ENCODE data around the gene ENTHD1.

The ENTHD1 gene

GRCh38 chr22:39725351-39726035 is 168.1 kb downstream of the ENTHD1 start:
- Histone ChIP-seq H3K79me2 (ENCODE audit: control insufficient read depth, low read length) (no peaks in the 10 kb centered on the region), H3K36me3 (ENCODE audit: control insufficient read depth, low read length) (no peaks in the 10 kb centered on the region), H3K4me3 (ENCODE audit: low read length) (no peak overlapping the region), H3K4me2 (ENCODE audit: low read length) (no peak overlapping the region), H3K27ac (ENCODE audit: low read depth, low read length) (no peak overlapping the region), H3K4me1 (ENCODE audit: control insufficient read depth, low read length) (no peaks in the 10 kb centered on the region), H3K9me3 (ENCODE audit: control insufficient read depth, insufficient read depth, low read length) (no peaks in the 10 kb centered on the region), H3K27me3 (ENCODE audit: control insufficient read depth, low read length) (peaks cover 14% of the 10 kb centered on the region), H3K9me2 (replicated peaks; ENCODE audit: control insufficient read depth, low read length) (no peaks in the 10 kb centered on the region), H4K20me1 (ENCODE audit: control insufficient read depth, insufficient read depth, low read depth, low read length) (no peaks in the 10 kb centered on the region), H3F3A (ENCODE audit: control insufficient read depth, insufficient read depth) (no peaks in the 10 kb centered on the region)
- TF ChIP-seq EZH2phosphoT487 (IDR thresholded peaks at IDR 0.05; ENCODE audit: borderline replicate concordance, low read length) (no peak), CTCF (IDR thresholded peaks at IDR 0.05; ENCODE audit: low read depth, low read length, poor library complexity, severe bottlenecking) (no peak)

GRCh38 chr22:39724857-39725256 is 168.7 kb downstream of the ENTHD1 start:
- H3K4me2 ChIP-seq (ENCODE audit: low read length) = no peak overlapping the region
- TF ChIP-seq EZH2phosphoT487 (IDR thresholded peaks at IDR 0.05; ENCODE audit: borderline replicate concordance, low read length) (no peak), CTCF (IDR thresholded peaks at IDR 0.05; ENCODE audit: low read depth, low read length, poor library complexity, severe bottlenecking) (no peak)
- H3K4me3 ChIP-seq (ENCODE audit: low read length) = no peak overlapping the region
- no peaks in the 10 kb centered on the region for H3K9me2 ChIP-seq (replicated peaks; ENCODE audit: control insufficient read depth, low read length)
- no peak overlapping the region for H3K27ac ChIP-seq (ENCODE audit: low read depth, low read length)
- H3K9me3 ChIP-seq (ENCODE audit: control insufficient read depth, insufficient read depth, low read length) = no peaks in the 10 kb centered on the region
- H3K36me3 ChIP-seq (ENCODE audit: control insufficient read depth, low read length) = no peaks in the 10 kb centered on the region
- no peaks in the 10 kb centered on the region for H3F3A ChIP-seq (ENCODE audit: control insufficient read depth, insufficient read depth)
- H3K27me3 ChIP-seq (ENCODE audit: control insufficient read depth, low read length) = peaks cover 14% of the 10 kb centered on the region
- no peaks in the 10 kb centered on the region for H3K4me1 ChIP-seq (ENCODE audit: control insufficient read depth, low read length)
- no peaks in the 10 kb centered on the region for H3K79me2 ChIP-seq (ENCODE audit: control insufficient read depth, low read length)
- no peaks in the 10 kb centered on the region for H4K20me1 ChIP-seq (ENCODE audit: control insufficient read depth, insufficient read depth, low read depth, low read length)

- Histone ChIP-seq H3K9me3 (ENCODE audit: control insufficient read depth, insufficient read depth, low read length) (no peaks in the 10 kb centered on the region), H3K4me3 (ENCODE audit: low read length) (no peak overlapping the region), H3K27ac (ENCODE audit: low read depth, low read length) (no peak overlapping the region), H3K4me1 (ENCODE audit: control insufficient read depth, low read length) (no peaks in the 10 kb centered on the region), H4K20me1 (ENCODE audit: control insufficient read depth, insufficient read depth, low read depth, low read length) (no peaks in the 10 kb centered on the region), H3K9me2 (replicated peaks; ENCODE audit: control insufficient read depth, low read length) (no peaks in the 10 kb centered on the region), H3K36me3 (ENCODE audit: control insufficient read depth, low read length) (no peaks in the 10 kb centered on the region), H3K79me2 (ENCODE audit: control insufficient read depth, low read length) (no peaks in the 10 kb centered on the region), H3F3A (ENCODE audit: control insufficient read depth, insufficient read depth) (no peaks in the 10 kb centered on the region), H3K4me2 (ENCODE audit: low read length) (no peak overlapping the region), H3K27me3 (ENCODE audit: control insufficient read depth, low read length) (peaks cover 14% of the 10 kb centered on the region)
- TF ChIP-seq CTCF (IDR thresholded peaks at IDR 0.05; ENCODE audit: low read depth, low read length, poor library complexity, severe bottlenecking) (no peak), EZH2phosphoT487 (IDR thresholded peaks at IDR 0.05; ENCODE audit: borderline replicate concordance, low read length) (no peak)
These were observed 169.2 kb downstream of the ENTHD1 start for GRCh38 chr22:39724390-39724789.

Measured in DOHH2 (cell line).